NCI-H748 (cell line): ENCODE data around the gene CHMP2A.

Experiments used
- DNase-seq: peaks from one replicate; lab custom pipeline; 2025; ENCODE audit not compliant: unreplicated experiment; lab: John Stamatoyannopoulos, UW

CHMP2A gene

DNA sequence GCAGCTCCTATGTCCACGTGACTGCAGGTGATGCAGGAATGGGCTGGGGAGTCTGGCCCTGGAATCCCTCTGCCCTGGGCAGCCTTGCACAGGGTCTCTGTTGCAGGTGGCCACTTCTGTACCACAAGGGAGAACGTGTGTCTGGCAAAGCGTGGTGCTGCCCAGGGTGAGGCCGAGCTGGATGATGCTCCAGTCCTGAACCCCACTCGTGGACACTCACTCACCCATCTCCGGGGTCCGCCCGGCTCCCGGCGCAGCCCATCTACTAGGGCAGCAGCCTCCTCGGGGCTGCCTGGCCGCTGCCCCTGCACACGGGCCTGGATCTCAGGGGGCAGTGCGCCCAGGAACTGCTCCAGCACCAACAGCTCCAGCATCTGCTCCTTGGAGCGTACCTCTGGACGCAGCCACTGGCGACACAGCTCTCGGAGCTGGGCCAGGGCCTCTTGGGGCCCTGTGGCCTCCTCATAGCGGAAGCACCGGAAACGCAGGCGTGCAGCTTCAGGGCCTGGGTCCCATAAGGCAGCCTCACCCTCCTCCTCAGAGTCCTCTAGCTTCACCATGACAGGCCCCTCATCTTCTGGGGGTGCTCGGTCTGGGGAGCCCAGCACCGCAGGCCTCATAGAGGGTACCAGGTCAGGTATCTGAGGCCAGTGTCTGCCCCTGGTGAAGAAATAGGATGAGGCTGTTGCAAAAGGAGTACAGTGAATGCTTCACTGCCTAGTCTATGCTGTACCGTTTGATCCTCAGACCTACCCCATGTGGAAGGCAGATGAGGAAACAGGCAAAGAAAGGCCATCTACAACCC lies 16.1 kb upstream of the CHMP2A start:
- no peak for DNase-seq

DNA sequence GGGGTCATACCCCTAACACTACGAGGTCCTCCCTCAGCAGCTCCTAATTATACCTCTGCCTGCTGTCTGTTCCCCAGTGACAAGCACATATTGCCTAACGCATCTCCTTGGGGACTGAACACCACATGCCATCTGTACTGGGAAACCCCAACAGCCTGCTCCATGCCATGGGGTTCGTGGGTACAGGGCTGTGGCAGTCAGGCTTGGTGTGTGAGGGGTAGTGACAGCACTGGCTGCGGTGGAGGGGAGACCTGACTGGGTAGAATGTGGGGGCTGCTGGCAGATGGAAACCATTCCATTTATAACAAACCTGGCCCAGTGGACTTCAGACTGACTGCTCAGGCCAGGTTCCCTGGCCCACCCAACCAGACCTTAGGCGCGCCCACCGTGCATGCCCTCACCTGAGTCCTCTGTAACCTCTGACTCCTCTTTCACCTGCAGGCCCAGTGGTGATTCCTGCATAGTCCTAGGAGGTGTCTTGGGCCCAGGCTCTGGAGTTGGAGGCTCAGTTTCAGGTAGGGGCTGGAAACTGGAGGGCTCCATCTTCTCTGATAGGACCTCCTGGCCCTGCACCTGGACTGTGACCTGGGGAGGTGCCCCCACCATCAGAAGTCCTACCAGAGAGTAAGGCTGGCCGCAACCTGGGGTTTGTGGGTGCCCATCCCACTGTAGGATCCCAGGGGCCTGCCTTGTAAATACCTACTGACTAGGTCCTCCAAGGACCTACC lies 15.2 kb upstream of the CHMP2A start:
- no peak for DNase-seq

DNA sequence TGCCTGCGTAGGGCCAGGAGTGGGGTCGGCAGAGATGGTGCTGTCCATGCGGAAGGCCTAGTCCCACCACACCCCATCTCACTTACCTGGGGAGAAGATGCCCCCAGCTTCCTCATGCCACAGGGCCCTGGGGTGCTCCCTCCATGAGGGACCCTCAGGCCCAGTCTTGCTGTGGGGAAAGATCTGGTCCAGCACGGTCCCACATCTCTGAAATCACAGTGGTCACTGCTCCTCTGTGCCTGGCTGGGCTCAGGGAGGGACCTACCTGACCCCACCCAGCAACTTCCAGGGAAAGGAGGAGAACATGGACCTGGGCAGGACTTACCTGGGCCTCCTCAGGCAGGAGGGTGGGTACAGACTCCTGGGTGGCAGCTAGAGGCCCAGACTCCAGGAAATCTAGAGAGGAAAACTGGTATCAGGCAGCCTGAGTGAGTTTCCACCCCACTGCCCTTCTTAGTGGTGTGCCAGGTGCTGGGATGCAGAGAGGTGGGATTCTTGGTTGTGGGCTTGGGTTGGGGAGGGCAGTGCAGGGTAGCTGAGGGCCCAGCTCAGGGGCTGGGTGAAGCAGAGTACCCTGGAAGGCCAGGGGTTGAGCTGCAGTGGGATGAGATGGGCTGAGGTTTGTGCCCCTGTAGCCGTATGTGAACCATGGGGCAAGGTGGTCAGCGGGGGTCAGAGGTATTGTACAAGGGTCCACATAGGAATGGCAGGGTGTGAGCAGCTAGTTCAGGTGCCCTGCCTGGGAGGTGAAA lies 14.5 kb upstream of the CHMP2A start:
- DNase-seq = no peak

GRCh38 chr19:58568453-58569130 lies 13.7 kb upstream of the CHMP2A start:
- DNase-seq = no peak

GRCh38 chr19:58566989-58567388 lies 12.1 kb upstream of the CHMP2A start:
- no peak for DNase-seq

DNA sequence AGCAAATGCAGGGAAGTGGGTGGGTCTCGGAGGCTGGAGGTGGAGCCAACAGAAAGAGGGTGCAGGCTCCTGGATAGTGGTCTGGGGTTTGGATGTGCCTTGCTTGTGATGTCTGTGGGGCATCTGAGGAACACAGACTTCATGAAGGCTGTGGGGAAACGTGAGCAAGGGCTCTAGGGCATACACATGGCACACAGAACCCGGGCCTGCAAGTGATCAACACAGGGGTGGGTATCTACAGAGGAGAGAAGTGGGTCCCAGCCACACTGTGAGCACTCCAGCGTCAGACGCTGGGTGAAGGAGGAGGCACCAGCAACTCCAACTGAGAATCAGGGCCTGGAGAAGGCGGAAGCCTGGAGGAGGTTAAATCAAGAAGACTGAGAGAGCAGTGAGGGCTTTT lies 8.9 kb upstream of the CHMP2A start:
- no peak for DNase-seq

- no peak for DNase-seq
Measured at GRCh38 chr19:58563034-58563573, 8.2 kb upstream of the CHMP2A start.

- DNase-seq = no peak
Measured at GRCh38 chr19:58562122-58563033, 7.5 kb upstream of the CHMP2A start.

DNA sequence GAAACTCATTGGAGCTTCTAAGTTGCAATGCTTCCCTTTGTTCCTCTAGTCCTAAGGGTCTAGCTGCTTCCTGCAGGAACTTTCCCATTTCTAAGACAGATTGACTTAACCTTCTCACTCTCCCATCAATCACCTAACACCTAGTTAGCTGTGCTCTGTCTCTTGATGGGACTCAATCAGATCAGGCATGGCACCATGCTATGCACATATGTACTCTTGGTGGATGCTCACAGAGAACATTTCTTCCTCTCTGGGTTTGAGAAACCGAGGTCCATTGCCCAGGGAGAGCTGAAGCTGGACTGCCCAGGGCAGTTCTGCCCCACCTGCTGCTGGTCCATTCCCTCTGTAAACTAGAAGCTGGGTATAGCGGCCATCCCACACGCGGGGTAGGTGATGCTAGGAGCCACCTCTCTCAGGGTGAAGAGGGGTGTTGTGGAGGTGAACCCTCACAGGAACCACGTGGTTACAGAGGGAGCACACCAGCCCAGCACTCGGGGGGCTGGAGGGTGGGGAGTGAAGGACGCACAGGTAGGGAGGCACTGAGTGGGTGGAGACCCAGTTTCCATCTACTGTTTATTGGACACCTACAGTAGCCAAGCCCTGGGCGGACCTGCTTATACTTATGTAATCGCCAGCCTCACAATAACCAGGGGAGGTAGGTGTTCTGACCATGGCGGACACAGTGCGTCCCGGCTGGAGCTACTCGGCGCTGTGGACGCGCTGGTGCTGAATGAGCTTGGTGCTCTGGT lies 6.6 kb upstream of the CHMP2A start:
- no peak for DNase-seq

DNA sequence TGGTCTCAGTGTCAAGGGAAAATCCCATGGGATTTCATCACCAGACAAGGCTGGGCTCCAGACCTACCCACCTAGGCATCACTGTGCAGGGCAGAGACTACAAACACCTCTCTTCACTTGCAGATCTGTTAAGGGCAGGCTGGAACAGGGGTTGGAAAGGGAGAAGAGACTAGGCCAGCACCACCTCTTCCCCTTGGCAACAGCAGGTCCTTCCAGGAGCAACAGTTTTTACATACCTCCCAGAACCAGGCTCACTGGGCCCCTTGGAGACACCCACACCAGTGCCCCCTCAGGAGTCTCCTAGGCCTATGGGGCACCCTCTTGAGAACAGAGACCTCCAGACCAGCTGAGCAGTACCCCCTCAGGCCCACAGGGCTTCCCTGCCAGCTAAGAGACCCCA lies 6.0 kb upstream of the CHMP2A start:
- DNase-seq = no peak

DNA sequence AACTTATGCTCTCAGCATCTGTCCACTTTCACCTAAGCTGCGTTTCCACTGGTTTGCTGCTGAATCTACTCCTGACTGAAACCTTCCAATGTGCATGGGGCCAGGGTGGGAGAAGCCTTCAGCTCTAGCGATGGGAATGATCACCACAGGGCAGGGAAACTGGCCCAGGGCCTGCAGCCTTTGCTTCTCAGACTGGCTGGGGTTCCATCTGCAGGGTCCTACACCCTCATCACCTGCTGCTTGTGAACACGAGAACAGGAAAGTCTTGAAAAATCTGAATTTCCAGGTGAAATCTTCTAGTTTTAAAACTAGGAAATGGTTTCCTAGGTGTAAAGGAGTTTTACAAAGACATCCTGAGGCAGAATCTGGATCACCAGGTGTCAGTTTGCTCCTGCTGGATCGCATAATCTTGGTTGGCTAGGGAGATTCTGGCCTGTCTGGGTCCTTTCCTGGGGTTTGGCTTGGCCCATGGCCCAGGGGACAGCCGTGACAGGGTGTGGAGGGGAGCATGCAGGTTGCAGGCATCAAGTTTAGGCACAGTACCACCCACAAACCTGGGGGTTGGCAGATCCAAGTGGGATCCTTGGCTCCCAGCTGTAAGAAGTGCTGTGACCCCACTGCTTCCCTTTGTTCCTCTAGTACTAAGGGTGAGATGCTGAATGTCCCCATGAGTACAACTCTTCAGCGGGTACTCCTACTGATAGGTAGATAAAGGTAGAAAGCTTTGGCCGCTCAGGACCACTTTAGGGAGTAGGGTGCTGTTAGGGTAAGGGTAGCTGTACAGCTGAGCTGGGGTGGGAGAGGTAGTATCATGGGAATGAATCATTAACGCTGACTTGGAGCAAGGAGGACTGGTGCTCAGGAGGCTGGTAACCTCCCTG lies 5.3 kb upstream of the CHMP2A start:
- no peak for DNase-seq

- no peak for DNase-seq
Measured at GRCh38 chr19:58559275-58560006, 4.5 kb upstream of the CHMP2A start.

DNA sequence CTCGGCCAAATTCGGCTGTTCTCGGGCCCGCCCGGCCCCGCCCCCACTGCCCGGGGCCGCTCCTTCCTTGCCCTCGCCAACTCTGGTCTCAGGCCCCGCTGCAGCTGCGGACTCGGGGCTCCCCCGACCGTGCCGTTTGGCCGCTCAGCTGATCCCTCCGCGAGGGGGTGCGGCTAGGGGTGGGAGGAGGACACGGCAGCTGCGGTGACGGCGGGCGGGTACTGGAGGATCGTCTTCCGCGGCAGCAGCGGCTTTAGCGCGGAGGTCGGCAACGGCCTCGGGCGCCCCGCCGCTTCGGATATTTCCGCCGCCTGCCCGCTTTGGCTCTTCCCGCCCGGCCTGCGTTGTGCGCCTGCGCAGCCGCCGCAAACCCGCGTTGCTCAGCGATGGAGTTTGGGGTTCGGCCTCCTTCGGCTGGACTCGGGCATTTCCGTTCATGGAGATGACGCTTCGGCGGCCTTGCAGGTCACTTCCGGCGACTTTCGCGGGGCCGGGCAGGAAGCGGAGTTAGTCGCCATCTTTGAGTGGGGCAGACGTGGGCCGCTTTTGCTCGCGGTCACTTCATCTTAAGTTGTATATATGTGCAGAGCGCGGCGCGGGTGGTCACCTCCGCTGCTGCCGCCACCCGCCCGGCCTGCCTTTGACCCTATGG lies 3.8 kb upstream of the CHMP2A start:
- DNase-seq = no peak

DNA sequence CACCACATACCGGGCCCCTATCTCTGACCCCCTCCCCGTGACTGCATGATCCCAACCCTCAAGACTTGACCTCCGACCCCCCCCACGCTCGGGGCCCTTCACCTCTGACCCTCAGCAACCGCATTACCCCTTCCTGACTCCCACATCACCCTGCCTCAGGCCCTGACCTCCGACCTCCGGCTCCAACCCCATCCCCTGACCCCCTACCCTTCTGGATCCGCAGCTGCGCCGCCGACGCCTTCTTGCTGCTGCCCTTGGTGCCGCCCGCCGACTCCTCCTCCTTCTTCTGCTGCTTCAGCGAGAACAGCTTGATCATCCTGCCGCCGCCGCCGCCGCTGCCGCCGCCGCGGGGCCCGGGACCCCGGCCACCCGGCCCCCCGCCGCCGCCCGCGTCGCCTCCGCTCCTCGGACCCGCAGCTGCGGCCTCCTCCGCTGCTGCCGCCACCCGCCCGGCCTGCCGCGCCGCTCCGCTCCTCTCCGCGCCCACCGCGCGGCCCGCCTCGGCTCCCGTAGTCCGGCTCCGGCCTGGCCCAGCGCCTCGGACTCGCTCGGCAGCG lies 3.2 kb upstream of the CHMP2A start, which contains the start of gene UBE2M:
UBE2M (minus strand) TSS at position 546 of the 557 bp plus-strand sequence; CDS start at position 316, 230 bp downstream.
- DNase-seq = no peak

DNA sequence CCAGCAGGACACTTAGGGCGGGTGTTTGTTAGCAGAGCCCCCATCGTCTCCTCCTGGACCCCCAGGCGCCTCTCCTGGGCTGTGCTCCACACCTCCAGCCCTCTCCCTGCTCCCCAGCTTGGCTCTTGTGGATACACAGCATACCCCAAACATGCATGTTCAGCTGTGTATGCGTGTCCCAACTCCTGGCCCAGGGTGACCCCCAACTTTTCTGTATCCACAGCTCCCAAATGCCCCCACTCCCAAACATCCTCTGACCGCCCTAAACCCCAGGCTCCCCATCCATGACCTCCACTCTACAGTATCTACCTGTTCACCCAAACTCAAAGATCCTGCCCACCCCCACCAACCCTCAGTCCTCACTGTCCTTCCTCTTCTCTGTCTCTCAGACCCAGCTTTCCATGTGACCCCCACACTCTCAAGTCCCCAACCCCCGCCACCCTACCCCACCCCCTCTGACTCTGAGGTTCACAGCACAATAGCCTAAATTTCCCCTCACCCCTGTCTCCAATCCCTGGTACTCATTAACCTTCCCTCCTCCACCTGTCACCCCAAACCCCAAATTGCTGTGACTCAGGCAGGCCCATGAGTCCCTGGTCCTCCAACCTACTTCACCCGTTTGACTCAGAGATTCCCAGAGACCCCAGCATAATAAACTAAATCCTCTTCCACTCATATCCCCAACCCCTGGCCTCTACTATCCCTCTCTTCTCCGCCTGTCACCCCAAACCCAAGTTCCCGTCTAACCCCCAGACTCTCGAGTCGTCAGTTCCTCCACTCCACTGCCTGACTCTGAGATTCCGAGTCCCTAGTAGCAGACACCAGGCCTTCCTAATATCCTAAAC lies 2.5 kb upstream of the CHMP2A start:
- no peak for DNase-seq
